ENCODE results near the gene NDUFS3. TPM values are rescaled to one million over a fixed set of nuclear protein-coding genes. Genes with fewer than 3 reads are reported as not detected.

Gene NDUFS3
- total and polyA plus RNA-seq, 2 of the 13 experiments (the other 11 are each of a cell fraction or from before 2014, with no cell fraction given): 151 to 184 TPM

DNA sequence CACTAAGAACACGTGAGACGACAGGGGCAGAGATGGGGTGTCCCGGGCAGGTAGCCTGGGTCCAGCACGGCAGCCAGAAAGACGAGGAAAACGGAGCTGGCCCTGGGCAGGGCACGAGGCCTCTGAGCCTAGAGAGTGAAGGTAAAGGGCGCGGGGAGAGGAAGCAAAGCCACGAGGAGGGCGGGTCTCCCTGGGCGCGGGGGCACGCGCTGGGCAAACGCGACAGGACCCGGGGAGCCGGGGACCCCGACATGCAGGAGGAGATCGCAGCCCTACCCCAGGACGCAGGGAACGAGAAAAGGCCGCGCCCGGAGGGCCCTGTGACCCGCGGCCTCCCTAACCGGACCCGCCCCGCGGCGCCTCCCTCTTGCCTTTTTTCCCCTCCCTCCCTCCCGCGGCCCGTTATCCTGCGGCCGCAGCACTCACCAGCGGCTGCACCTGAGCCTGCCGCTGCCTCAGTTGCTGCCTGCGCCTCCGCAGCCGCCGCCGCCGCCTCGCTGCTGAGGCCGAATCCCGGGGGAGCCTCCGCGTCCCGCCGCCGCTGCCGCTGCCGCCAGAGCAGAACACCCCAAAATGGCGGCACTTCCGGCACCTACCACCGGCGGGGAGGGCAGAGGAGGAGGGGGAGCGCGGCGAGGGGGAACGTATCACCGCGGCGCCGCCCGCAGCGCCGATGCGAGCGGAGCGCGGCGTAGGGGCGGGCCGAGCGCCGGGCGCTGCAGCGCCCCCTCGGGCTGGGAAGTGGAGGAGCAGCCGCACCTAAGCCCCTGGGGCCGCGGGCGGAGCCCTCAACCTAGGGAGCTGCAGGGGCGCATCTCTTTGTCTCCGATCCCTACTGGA lies 26.1 kb upstream of the NDUFS3 start, which contains the start of gene CELF1 (continued):
- TF ChIP-seq, protein P1, sequence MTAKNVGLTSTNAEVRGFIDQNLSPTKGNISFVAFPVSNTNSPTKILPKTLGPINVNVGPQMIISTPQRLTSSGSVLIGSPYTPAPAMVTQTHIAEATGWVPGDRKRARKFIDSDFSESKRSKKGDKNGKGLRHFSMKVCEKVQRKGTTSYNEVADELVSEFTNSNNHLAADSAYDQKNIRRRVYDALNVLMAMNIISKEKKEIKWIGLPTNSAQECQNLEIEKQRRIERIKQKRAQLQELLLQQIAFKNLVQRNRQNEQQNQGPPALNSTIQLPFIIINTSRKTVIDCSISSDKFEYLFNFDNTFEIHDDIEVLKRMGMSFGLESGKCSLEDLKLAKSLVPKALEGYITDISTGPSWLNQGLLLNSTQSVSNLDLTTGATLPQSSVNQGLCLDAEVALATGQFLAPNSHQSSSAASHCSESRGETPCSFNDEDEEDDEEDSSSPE (CRISPR knock-in tag; IDR thresholded peaks at IDR 0.05): peak; percentile 64
- TF ChIP-seq KDM5B (CRISPR knock-in tag; IDR thresholded peaks at IDR 0.05; ENCODE audit: borderline replicate concordance) (peak; percentile 84), ZNF17 (CRISPR knock-in tag; IDR thresholded peaks at IDR 0.05) (no peak), HNF4G (IDR thresholded peaks at IDR 0.05; ENCODE audit: borderline replicate concordance, low read depth, low read length) (no peak), HNF4G (CRISPR knock-in tag; IDR thresholded peaks at IDR 0.05; ENCODE audit: borderline replicate concordance, low read depth) (peak; percentile 39; the same call in 1 of the 2 replicates), ELF3 (CRISPR knock-in tag; IDR thresholded peaks at IDR 0.05) (peak; percentile 54; the same call in 1 of the 2 replicates), ZNF383 (CRISPR knock-in tag; IDR thresholded peaks at IDR 0.05; ENCODE audit: borderline replicate concordance) (no peak), ZNF598 (CRISPR knock-in tag; IDR thresholded peaks at IDR 0.05; ENCODE audit: borderline replicate concordance) (no peak), ZBTB7A (CRISPR knock-in tag; IDR thresholded peaks at IDR 0.05) (no peak), FOSL2 (CRISPR knock-in tag; IDR thresholded peaks at IDR 0.05) (no peak), PHF20 (CRISPR knock-in tag; IDR thresholded peaks at IDR 0.05) (peak; percentile 71), CENPX (CRISPR knock-in tag; IDR thresholded peaks at IDR 0.05) (no peak), ZKSCAN1 (IDR thresholded peaks at IDR 0.05; ENCODE audit: low read length) (no peak), WIZ (CRISPR knock-in tag; IDR thresholded peaks at IDR 0.05) (0 out of 2 replicates have a peak, but pooled peaks have one; percentile 64)
- TF ChIP-seq, protein P2, sequence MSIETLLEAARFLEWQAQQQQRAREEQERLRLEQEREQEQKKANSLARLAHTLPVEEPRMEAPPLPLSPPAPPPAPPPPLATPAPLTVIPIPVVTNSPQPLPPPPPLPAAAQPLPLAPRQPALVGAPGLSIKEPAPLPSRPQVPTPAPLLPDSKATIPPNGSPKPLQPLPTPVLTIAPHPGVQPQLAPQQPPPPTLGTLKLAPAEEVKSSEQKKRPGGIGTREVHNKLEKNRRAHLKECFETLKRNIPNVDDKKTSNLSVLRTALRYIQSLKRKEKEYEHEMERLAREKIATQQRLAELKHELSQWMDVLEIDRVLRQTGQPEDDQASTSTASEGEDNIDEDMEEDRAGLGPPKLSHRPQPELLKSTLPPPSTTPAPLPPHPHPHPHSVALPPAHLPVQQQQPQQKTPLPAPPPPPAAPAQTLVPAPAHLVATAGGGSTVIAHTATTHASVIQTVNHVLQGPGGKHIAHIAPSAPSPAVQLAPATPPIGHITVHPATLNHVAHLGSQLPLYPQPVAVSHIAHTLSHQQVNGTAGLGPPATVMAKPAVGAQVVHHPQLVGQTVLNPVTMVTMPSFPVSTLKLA (IDR thresholded peaks at IDR 0.05): 0 out of 2 replicates have a peak, but pooled peaks have one; percentile 7
- TF ChIP-seq, protein P3, sequence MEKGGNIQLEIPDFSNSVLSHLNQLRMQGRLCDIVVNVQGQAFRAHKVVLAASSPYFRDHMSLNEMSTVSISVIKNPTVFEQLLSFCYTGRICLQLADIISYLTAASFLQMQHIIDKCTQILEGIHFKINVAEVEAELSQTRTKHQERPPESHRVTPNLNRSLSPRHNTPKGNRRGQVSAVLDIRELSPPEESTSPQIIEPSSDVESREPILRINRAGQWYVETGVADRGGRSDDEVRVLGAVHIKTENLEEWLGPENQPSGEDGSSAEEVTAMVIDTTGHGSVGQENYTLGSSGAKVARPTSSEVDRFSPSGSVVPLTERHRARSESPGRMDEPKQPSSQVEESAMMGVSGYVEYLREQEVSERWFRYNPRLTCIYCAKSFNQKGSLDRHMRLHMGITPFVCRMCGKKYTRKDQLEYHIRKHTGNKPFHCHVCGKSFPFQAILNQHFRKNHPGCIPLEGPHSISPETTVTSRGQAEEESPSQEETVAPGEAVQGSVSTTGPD (CRISPR knock-in tag; IDR thresholded peaks at IDR 0.05): peak; percentile 27; the same call in 1 of the 2 replicates
- TF ChIP-seq, protein P4, sequence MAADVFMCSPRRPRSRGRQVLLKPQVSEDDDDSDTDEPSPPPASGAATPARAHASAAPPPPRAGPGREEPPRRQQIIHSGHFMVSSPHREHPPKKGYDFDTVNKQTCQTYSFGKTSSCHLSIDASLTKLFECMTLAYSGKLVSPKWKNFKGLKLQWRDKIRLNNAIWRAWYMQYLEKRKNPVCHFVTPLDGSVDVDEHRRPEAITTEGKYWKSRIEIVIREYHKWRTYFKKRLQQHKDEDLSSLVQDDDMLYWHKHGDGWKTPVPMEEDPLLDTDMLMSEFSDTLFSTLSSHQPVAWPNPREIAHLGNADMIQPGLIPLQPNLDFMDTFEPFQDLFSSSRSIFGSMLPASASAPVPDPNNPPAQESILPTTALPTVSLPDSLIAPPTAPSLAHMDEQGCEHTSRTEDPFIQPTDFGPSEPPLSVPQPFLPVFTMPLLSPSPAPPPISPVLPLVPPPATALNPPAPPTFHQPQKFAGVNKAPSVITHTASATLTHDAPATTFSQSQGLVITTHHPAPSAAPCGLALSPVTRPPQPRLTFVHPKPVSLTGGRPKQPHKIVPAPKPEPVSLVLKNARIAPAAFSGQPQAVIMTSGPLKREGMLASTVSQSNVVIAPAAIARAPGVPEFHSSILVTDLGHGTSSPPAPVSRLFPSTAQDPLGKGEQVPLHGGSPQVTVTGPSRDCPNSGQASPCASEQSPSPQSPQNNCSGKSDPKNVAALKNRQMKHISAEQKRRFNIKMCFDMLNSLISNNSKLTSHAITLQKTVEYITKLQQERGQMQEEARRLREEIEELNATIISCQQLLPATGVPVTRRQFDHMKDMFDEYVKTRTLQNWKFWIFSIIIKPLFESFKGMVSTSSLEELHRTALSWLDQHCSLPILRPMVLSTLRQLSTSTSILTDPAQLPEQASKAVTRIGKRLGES (CRISPR knock-in tag; IDR thresholded peaks at IDR 0.05; ENCODE audit: borderline replicate concordance): no peak; the same call in 1 of the 2 replicates
- TF ChIP-seq, protein P5, sequence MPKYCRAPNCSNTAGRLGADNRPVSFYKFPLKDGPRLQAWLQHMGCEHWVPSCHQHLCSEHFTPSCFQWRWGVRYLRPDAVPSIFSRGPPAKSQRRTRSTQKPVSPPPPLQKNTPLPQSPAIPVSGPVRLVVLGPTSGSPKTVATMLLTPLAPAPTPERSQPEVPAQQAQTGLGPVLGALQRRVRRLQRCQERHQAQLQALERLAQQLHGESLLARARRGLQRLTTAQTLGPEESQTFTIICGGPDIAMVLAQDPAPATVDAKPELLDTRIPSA (CRISPR knock-in tag; IDR thresholded peaks at IDR 0.05; ENCODE audit: borderline replicate concordance): no peak; the same call in 1 of the 2 replicates
- TF ChIP-seq, protein P6, sequence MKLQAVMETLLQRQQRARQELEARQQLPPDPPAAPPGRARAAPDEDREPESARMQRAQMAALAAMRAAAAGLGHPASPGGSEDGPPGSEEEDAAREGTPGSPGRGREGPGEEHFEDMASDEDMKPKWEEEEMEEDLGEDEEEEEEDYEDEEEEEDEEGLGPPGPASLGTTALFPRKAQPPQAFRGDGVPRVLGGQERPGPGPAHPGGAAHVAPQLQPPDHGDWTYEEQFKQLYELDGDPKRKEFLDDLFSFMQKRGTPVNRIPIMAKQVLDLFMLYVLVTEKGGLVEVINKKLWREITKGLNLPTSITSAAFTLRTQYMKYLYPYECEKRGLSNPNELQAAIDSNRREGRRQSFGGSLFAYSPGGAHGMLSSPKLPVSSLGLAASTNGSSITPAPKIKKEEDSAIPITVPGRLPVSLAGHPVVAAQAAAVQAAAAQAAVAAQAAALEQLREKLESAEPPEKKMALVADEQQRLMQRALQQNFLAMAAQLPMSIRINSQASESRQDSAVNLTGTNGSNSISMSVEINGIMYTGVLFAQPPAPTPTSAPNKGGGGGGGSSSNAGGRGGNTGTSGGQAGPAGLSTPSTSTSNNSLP (IDR thresholded peaks at IDR 0.05; ENCODE audit: low read depth, low read length): 0 out of 2 replicates have a peak, but pooled peaks have one; percentile 24

Measured in HepG2 (cell line).